Measurements from ENCODE around the gene PAPPA.

DNA sequence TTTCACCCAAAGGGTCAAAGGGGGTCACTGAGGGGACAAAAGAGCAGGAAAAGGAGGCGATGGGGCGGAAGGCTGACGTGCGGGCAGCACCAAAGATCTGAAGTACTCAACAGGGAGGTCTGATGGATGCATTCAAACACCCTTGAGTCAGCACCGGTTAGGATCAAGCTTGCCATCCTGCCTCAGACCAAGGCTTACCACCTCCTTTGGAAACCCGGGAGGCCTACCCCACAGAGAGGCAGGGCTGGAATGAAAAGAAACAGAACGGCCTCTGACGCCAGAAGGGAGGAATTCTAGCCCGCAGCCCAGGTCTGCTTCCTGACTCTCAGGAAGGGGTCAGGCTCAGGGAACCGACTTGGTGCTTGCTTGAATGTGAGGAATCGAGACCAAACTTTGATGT is 125.6 kb downstream of the PAPPA start:
- TF ChIP-seq EZH2 (IDR thresholded peaks at IDR 0.05; ENCODE audit: borderline replicate concordance, low read length): no peak
- TF ChIP-seq, protein P1, sequence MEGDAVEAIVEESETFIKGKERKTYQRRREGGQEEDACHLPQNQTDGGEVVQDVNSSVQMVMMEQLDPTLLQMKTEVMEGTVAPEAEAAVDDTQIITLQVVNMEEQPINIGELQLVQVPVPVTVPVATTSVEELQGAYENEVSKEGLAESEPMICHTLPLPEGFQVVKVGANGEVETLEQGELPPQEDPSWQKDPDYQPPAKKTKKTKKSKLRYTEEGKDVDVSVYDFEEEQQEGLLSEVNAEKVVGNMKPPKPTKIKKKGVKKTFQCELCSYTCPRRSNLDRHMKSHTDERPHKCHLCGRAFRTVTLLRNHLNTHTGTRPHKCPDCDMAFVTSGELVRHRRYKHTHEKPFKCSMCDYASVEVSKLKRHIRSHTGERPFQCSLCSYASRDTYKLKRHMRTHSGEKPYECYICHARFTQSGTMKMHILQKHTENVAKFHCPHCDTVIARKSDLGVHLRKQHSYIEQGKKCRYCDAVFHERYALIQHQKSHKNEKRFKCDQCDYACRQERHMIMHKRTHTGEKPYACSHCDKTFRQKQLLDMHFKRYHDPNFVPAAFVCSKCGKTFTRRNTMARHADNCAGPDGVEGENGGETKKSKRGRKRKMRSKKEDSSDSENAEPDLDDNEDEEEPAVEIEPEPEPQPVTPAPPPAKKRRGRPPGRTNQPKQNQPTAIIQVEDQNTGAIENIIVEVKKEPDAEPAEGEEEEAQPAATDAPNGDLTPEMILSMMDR (conservative IDR thresholded peaks at IDR 0.05 in 1 of 2, IDR thresholded peaks at IDR 0.05 in 1 of 2; ENCODE audit: extremely low read depth in 1 of 2, insufficient read depth in 1 of 2, low read depth in 1 of 2, low read length in 2 of 2): no peak

Data from mammary epithelial cell (primary cell).